HG03457 (cell line): Measurements from ENCODE around the gene NUP42.
"Not testable (repeated sequence)": the region's sequence is repeated elsewhere in the genome, so short reads cannot be mapped to it uniquely, and the experiment has no call there.

Experiments used
- ATAC-seq: cut with Tn5 transposase; IDR thresholded peaks from one replicate; pipeline ENCODE4 v1.9.1; 2021; ENCODE audit warnings: moderate number of reproducible peaks; ENCODE audit not compliant: unreplicated experiment

NUP42 gene, protein sequence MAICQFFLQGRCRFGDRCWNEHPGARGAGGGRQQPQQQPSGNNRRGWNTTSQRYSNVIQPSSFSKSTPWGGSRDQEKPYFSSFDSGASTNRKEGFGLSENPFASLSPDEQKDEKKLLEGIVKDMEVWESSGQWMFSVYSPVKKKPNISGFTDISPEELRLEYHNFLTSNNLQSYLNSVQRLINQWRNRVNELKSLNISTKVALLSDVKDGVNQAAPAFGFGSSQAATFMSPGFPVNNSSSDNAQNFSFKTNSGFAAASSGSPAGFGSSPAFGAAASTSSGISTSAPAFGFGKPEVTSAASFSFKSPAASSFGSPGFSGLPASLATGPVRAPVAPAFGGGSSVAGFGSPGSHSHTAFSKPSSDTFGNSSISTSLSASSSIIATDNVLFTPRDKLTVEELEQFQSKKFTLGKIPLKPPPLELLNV

GRCh38 chr7:23181684-23182553 is at the start of gene NUP42:
NUP42 (plus strand) TSS chr7:23182048; CDS start chr7:23182086, 38 bp downstream.
- ATAC-seq: peak; percentile 92

- ATAC-seq: no peak
These were observed 48.1 kb upstream of the NUP42 start for GRCh38 chr7:23133797-23134196.

- no peak for ATAC-seq
These were observed 46.1 kb upstream of the NUP42 start for GRCh38 chr7:23135755-23136154.

GRCh38 chr7:23136216-23136615 is 45.6 kb upstream of the NUP42 start:
- no peak for ATAC-seq

- no peak for ATAC-seq
These were observed 24.2 kb upstream of the NUP42 start for GRCh38 chr7:23157679-23158078.

DNA sequence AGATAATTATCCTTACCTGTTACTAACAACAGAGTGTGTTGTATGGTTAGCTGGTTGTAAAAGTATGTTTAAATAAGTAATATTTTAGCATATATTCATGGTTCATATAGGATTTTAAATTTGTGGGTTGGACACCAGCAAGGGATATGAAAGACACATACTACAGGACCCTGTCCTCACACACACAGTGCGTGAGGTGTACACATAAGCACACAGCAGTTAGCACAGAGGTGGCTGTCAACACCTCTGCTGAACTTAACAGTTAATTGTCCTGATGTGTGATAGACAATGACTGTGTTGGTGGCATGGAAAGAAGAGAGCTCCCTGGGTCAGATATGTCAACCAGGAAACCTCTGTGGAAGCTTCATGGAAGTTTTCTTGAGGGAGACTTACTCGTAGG is 23.3 kb upstream of the NUP42 start:
- no peak for ATAC-seq

GRCh38 chr7:23161482-23161881 is 20.4 kb upstream of the NUP42 start:
- ATAC-seq: no peak

- ATAC-seq: no peak
These were observed 17.0 kb upstream of the NUP42 start for GRCh38 chr7:23164846-23165245.

DNA sequence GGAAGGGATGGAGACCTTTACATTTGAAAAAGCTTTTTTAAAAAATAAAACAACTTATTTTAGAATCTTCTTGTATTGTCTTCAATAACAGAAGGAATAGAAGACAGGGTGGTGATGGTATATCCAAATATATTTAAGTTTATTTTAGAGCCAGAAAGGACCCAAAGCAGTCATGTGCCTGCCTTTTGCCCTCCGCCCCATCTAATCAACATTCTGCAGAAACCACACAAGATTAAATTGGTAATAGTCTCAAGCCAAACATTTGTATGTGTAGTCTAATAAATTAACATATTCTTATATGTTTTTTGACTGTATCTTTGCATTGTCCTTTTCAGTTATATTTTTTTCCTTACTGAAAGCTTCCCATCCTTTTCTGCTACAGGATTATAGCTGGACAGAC is 16.5 kb upstream of the NUP42 start:
- no peak for ATAC-seq

GRCh38 chr7:23167691-23168090 is 14.2 kb upstream of the NUP42 start:
- ATAC-seq: no peak

- no peak for ATAC-seq
These were observed 13.6 kb upstream of the NUP42 start for GRCh38 chr7:23168111-23168885.

DNA sequence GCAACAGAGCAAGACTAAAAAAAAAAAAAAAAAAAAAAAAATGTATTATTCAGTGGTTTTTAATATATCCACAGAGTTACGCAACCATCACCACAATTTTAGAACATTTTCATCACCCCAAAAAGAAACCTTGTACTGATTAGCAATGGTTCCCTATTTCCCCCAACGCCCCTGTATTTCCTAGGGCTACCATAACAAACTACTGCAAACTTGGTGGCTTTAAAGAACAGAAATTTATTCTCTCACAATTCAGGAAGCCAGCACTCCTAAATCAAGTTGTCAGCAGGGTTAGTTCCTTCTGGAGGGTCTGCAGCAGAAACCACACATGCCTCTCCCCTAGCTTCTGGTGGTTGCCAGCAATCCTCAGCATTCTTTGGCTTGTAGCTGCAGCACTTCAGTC is 5.9 kb upstream of the NUP42 start:
- ATAC-seq: no peak

GRCh38 chr7:23183279-23184012 is 1.6 kb downstream of the NUP42 start:
- ATAC-seq: no peak

DNA sequence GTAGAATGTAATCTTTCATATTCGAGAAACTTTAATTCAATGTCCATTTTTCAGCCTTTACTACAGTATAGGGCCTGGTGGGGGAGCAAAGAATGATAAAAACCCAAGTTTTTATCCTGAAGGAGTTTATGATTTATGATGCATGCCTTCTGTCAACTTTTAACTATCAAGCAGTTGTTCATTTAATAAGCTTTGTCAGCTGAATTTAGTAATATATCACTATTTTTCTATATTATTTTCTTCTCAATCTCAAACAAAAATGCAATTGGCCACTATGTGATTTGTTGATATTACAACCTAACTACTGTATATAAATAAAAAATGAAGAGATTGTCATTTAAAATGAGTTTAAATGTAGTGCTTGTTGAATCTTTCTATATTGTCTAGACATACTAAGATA is 2.4 kb downstream of the NUP42 start:
- ATAC-seq: no peak

DNA sequence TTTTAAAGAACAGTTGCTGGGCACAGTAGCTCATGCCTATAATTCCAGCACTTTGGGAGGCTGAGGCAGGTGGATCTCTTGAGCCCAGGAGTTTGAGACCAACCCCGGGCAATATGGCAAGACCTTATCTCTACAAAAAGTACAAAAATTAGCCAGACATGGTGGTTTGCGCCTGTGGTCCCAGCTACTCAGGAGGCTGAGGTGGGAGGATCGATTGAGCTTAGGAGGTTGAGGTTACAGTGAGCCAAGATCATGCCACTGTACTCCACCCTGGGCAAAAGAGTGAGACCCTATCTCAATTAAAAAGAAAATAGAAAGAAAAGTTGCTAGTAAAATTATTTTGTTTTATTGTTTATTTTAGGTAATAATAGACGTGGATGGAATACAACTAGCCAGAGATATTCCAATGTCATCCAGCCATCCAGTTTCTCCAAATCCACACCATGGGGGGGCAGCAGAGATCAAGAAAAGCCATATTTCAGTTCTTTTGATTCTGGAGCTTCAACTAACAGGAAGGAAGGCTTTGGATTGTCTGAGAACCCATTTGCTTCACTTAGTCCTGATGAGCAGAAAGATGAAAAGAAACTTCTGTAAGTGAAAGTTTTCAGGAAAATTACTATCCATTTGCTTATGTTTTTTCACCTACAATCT is 3.0 kb downstream of the NUP42 start:
- no peak for ATAC-seq

DNA sequence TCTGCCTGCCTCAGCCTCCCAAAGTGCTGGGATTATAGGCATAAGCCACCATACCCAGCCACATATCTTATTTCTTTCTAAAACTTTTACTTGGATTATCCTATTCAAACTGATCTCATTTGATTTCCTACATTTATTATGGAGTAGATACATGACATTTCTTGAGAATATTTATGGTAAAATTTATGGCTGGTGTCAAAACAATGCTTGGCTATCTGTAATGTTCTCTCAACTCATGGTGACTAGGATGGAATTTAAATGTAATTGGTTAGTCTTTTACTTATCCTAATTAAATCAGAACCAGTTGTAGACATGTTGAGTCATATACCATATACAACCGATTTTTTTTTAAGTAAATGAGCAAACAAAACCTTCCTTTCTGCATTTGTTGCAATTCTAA is 4.1 kb downstream of the NUP42 start:
- no peak for ATAC-seq

DNA sequence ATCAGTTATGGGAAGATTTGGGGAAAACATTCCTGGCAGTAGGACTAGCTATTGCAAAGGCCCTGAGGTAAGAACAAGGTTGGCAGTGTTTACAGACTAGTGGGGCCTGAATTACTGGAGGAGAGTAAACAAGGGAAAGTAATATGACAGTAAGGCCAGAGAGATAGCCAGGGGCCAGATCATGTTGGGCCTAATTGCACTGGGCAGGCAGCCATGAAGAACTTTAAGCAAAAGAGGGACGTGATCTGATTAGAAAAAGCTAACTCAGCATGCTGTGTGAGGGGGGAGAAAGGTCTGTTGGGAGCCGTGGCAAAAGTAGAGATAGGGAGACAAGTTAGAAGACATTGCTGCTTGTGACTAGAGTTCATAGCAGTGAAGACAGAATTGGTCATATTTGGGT is 9.2 kb downstream of the NUP42 start:
- no peak for ATAC-seq

DNA sequence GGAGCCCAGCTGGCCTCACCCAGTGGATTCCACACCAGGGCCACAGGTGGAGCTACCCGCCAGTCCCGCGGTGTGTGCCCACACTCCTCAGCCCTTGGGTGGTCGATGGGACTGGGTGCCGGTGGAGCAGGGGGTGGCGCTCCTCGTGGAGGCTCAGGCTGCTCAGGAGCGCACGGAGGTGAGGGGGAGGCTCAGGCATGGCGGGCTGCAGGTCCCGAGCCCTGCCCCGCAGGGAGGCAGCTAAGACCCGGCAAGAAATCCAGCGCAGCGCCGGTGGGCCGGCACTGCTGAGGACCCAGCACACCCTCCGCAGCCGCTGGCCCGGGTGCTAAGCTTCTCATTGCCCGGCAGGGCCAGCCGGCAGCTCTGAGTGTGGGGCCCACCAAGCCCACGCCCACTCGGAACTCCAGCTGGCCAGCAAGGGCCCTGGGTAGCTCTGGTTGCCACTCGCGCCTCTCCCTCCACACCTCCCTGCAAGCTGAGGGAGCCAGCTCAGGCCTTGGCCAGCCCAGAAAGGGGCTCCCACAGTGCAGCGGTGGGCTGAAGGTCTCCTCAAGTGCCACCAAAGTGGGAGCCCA is 11.9 kb downstream of the NUP42 start:
- ATAC-seq: not testable (repeated sequence)

GRCh38 chr7:23196306-23196705 is 14.5 kb downstream of the NUP42 start:
- no peak for ATAC-seq

DNA sequence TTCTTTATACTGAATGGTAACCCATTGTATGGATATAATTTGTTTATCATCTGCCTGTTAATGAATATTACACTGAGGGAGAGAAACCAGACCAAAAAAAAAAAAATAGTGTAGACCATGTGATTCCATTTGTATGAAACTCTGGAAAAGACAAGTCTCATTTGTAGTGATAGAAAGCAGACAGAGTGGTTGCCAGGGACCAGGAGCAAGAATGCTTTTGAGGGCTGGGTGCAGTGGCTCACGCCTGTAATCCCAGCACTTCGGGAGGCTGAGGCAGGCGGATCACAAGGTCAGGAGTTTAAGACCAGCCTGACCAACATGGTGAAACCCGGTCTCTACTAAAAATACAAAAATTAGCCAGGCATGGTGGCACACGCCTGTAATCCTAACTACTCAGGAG is 15.9 kb downstream of the NUP42 start:
- ATAC-seq: not testable (repeated sequence)
